IMR-90 (cell line): ENCODE results near the gene ST3GAL3. TPM values are rescaled to one million over a fixed set of nuclear protein-coding genes. Genes with fewer than 3 reads are reported as not detected.

Source experiments
- ATAC-seq: fragments of 200-7000 bp; cut with Tn5 transposase; 2 replicates; pipeline ENCODE4 v1.9.1; 2020; ENCODE audit warnings: low read depth, mild to moderate bottlenecking, moderate library complexity
- BruUV-seq: library from RNA; stranded (reverse); fragments of 400-500 nt; replicated peaks from 2 replicates; lab custom pipeline; 2021; lab: Mats Ljungman, UMichigan
- CTCF ChIA-PET: fragments of 300-600 bp; formaldehyde crosslinking; extraction: SDS; loops from one replicate; lab custom pipeline; 2021; ENCODE audit warnings: antibody characterized with exemption; lab: Yijun Ruan, JAX
- POLR2A ChIA-PET: fragments of 300-600 bp; sonication (Branson Sonifier 250); formaldehyde crosslinking; loops from one replicate; lab custom pipeline; 2022; ENCODE audit warnings: antibody characterized with exemption; ENCODE audit not compliant: unreplicated experiment; lab: Charles Lee
- DNase-seq: peaks from one replicate; pipeline ENCODE4 v3.0.0; 2013
- H2AFZ ChIP-seq: replicated peaks from 2 replicates; pipeline ENCODE3; 2013; ENCODE audit warnings: low read length, mild to moderate bottlenecking; ENCODE audit not compliant: poor library complexity
- H2AK5ac ChIP-seq: 2 replicates; pipeline ENCODE4 v1.6.1; 2013; ENCODE audit warnings: low read depth, low read length, inconsistent platforms
- H2AK9ac ChIP-seq: replicated peaks from 2 replicates; pipeline ENCODE3; 2013; ENCODE audit warnings: mild to moderate bottlenecking, low read depth, low read length, moderate library complexity; ENCODE audit not compliant: poor library complexity
- H2BK120ac ChIP-seq: 2 replicates; pipeline ENCODE4 v1.6.1; 2013; ENCODE audit warnings: low read depth, low read length, inconsistent platforms
- H2BK15ac ChIP-seq: 3 replicates; pipeline ENCODE4 v1.6.1; 2013; ENCODE audit warnings: low read depth, low read length, inconsistent platforms
- H2BK20ac ChIP-seq: 2 replicates; pipeline ENCODE4 v1.6.1; 2013; ENCODE audit warnings: low read depth, mild to moderate bottlenecking, inconsistent platforms, low read length, moderate library complexity
- H2BK5ac ChIP-seq: 2 replicates; pipeline ENCODE4 v1.6.1; 2013; ENCODE audit warnings: mild to moderate bottlenecking, low read depth, low read length, inconsistent platforms; ENCODE audit not compliant: poor library complexity, severe bottlenecking
- H3K14ac ChIP-seq: replicated peaks from 2 replicates; pipeline ENCODE4 v1.6.1; 2013; ENCODE audit warnings: low read depth, low read length, inconsistent platforms
- H3K18ac ChIP-seq: 2 replicates; pipeline ENCODE4 v1.6.1; 2013; ENCODE audit warnings: low read depth, low read length, control low read depth
- H3K23ac ChIP-seq: 2 replicates; pipeline ENCODE4 v1.6.1; 2013; ENCODE audit warnings: low read depth, low read length, inconsistent platforms
- H3K27ac ChIP-seq: 2 replicates; pipeline ENCODE4 v1.5.1; 2013; ENCODE audit warnings: mild to moderate bottlenecking, control low read depth, low read length; ENCODE audit not compliant: insufficient read depth
- H3K27me3 ChIP-seq: 2 replicates; pipeline ENCODE4 v1.6.1; 2013; ENCODE audit warnings: low read length; ENCODE audit not compliant: control insufficient read depth, insufficient read depth
- H3K36me3 ChIP-seq: 2 replicates; pipeline ENCODE4 v1.6.1; 2013; ENCODE audit warnings: low read length, mixed read lengths; ENCODE audit not compliant: control insufficient read depth, insufficient read depth
- H3K4ac ChIP-seq: 2 replicates; pipeline ENCODE4 v1.6.1; 2013; ENCODE audit warnings: low read depth, low read length, inconsistent platforms
- H3K4me1 ChIP-seq: 2 replicates; pipeline ENCODE4 v1.6.1; 2013; ENCODE audit warnings: low read length, mixed read lengths; ENCODE audit not compliant: control insufficient read depth, insufficient read depth
- H3K4me2 ChIP-seq: 2 replicates; pipeline ENCODE4 v1.6.1; 2013; ENCODE audit warnings: low read depth, mild to moderate bottlenecking, control low read depth, low read length, moderate library complexity
- H3K4me3 ChIP-seq: 2 replicates; pipeline ENCODE4 v1.5.1; 2013; ENCODE audit warnings: low read depth, mild to moderate bottlenecking, control low read depth, low read length, moderate library complexity; ENCODE audit not compliant: insufficient read depth
- H3K56ac ChIP-seq: 2 replicates; pipeline ENCODE4 v1.6.1; 2013; ENCODE audit warnings: low read length, inconsistent platforms; ENCODE audit not compliant: insufficient read depth; ENCODE audit errors: extremely low read depth
- H3K79me1 ChIP-seq, 2 experiments: 2 replicates each; pipeline ENCODE4 v1.6.1; 2013; ENCODE audit warnings: low read length in 2 of 2, inconsistent platforms in 1 of 2, low read depth in 1 of 2
- H3K9ac ChIP-seq: 2 replicates; pipeline ENCODE4 v1.6.1; 2013; ENCODE audit warnings: low read depth, low read length, control low read depth
- H3K9me1 ChIP-seq: 2 replicates; pipeline ENCODE4 v1.6.1; 2013; ENCODE audit warnings: low read length, inconsistent platforms; ENCODE audit not compliant: insufficient read depth
- H3K9me3 ChIP-seq: 2 replicates; pipeline ENCODE4 v1.6.1; 2013; ENCODE audit warnings: low read length; ENCODE audit not compliant: control insufficient read depth, insufficient read depth
- H4K20me1 ChIP-seq: 2 replicates; pipeline ENCODE4 v1.6.1; 2013; ENCODE audit warnings: low read length, inconsistent platforms; ENCODE audit not compliant: insufficient read depth
- H4K5ac ChIP-seq: 2 replicates; pipeline ENCODE4 v1.6.1; 2013; ENCODE audit warnings: mild to moderate bottlenecking, low read depth, low read length, control low read depth
- H4K8ac ChIP-seq, 2 experiments: 2 replicates each; pipeline ENCODE4 v1.6.1; 2013; ENCODE audit warnings: low read depth in 2 of 2, low read length in 2 of 2, control low read depth in 1 of 2, inconsistent platforms in 1 of 2
- H4K91ac ChIP-seq: 2 replicates; pipeline ENCODE4 v1.6.1; 2013; ENCODE audit warnings: low read depth, low read length, inconsistent platforms; ENCODE audit not compliant: insufficient read depth
- CEBPB ChIP-seq: IDR thresholded peaks from 2 replicates; pipeline ENCODE4 v1.6.1; 2012; ENCODE audit warnings: low read depth, low read length, improper control_type of control experiment
- CHD1 ChIP-seq: IDR thresholded peaks from 2 replicates; pipeline ENCODE4 v1.6.1; 2012; ENCODE audit warnings: low read depth, low read length, improper control_type of control experiment
- CTCF ChIP-seq: conservative IDR thresholded peaks from 2 replicates; pipeline ENCODE4 v1.5.1; 2012; ENCODE audit warnings: mild to moderate bottlenecking, low read depth, low read length, improper control_type of control experiment
- ELK1 ChIP-seq: fragments of 150-350 bp; IDR thresholded peaks from 2 replicates; pipeline ENCODE4 v1.6.1; 2016; ENCODE audit warnings: low read depth, mild to moderate bottlenecking, low read length, moderate library complexity, borderline replicate concordance
- MAFK ChIP-seq: IDR thresholded peaks from 2 replicates; pipeline ENCODE4 v1.6.1; 2012; ENCODE audit warnings: low read depth, low read length, improper control_type of control experiment
- MXI1 ChIP-seq: IDR thresholded peaks from 2 replicates; pipeline ENCODE4 v1.6.1; 2012; ENCODE audit warnings: low read depth, mild to moderate bottlenecking, low read length, moderate library complexity, borderline replicate concordance
- NFE2L2 ChIP-seq: fragments of 150-350 bp; IDR thresholded peaks from 2 replicates; pipeline ENCODE4 v1.6.1; 2016; ENCODE audit warnings: low read depth, mild to moderate bottlenecking, low read length
- POLR2A ChIP-seq: IDR thresholded peaks from 2 replicates; pipeline ENCODE4 v1.6.1; 2012; ENCODE audit warnings: mild to moderate bottlenecking, low read depth, low read length
- RAD21 ChIP-seq: IDR thresholded peaks from 2 replicates; pipeline ENCODE4 v1.6.1; 2012; ENCODE audit warnings: low read length, improper control_type of control experiment
- RFX5 ChIP-seq: IDR thresholded peaks from 2 replicates; pipeline ENCODE4 v1.8.0; 2012; ENCODE audit warnings: low read depth, mild to moderate bottlenecking, low read length, moderate library complexity
- USF2 ChIP-seq: fragments of 150-350 bp; IDR thresholded peaks from 2 replicates; pipeline ENCODE4 v1.6.1; 2017; ENCODE audit warnings: mild to moderate bottlenecking, antibody characterized with exemption, low read length, low read depth
- WGBS, 2 experiments: methylation state at CpG; one replicate each; pipeline versions ENCODE4 v1.1.5 to v1.1.7; 2013; ENCODE audit warnings: missing lambda C conversion rate in 2 of 2; ENCODE audit not compliant: insufficient read length in 1 of 2; ENCODE audit errors: extremely low coverage in 2 of 2; 5-methylcytosine and 5-hydroxymethylcytosine counted together
- dilution Hi-C: fragments of 300-500 bp; cut with HindIII; formaldehyde crosslinking; loops from one replicate; pipeline ENCODE4 v1.14.3; 2018; ENCODE audit warnings: low sequenced_read_pairs; ENCODE audit not compliant: unreplicated experiment
- in situ Hi-C: fragments of 300-500 bp; cut with MboI; formaldehyde crosslinking; loops from 3 replicates; pipeline ENCODE4 v1.14.3; 2019; ENCODE audit warnings: low sequenced_read_pairs, inconsistent platforms, mixed read lengths
- intact Hi-C: fragments of 100-400 bp; cut with micrococcal nuclease; formaldehyde crosslinking; loops from 2 replicates; pipeline ENCODE4 v1.10.0; 2022
- polyA plus RNA-seq, 3 experiments: library from polyadenylated mRNA; depleted of rRNA; stranded (reverse); fragments of >200 nt; gene quantifications; 2 replicates each; pipeline ENCODE4 v1.2.3, GENCODE V29; 2012; ENCODE audit warnings: low replicate concordance in 1 of 3
- total RNA-seq: library from RNA; depleted of rRNA; stranded (reverse); fragments of >200 nt; gene quantifications from 2 replicates; pipeline ENCODE4 v1.2.3, GENCODE V29; 2012

Gene ST3GAL3
- total and polyA plus RNA-seq, 2 of the 4 experiments (the other 2 are of a cell fraction) = 12.0 to 14.8 TPM

GRCh38 chr1:43977376-43978263 is 270.3 kb downstream of the ST3GAL3 start:
- Histone ChIP-seq H3K9me1 (peaks cover 42% of the 10 kb centered on the region), H3K9me3 (no peaks in the 10 kb centered on the region), H3K4ac (no peak overlapping the region), H2BK15ac (no peak overlapping the region), H4K91ac (no peak overlapping the region), H3K14ac (no peak overlapping the region), H2AK5ac (no peak overlapping the region), H3K4me2 (no peak overlapping the region), H3K79me1 (peaks cover 43 to 70% of the 10 kb centered on the region in 2 experiments; a peak in 3 of 4 replicates), H2AFZ (no peak overlapping the region), H2BK20ac (no peak overlapping the region), H2AK9ac (peak overlapping the region; percentile 21), H3K56ac (no peak overlapping the region), H4K8ac (no peak overlapping the region), H3K36me3 (peaks cover 30% of the 10 kb centered on the region), H2BK5ac (no peak overlapping the region), H3K9ac (no peak overlapping the region), H4K5ac (no peak overlapping the region), H4K20me1 (peaks cover 41% of the 10 kb centered on the region), H3K23ac (no peak overlapping the region), H3K4me1 (peaks cover 23% of the 10 kb centered on the region), H3K27me3 (no peaks in the 10 kb centered on the region), H2BK120ac (no peak overlapping the region), H3K27ac (no peak overlapping the region), H3K4me3 (no peak overlapping the region), H3K18ac (no peak overlapping the region)
- TF ChIP-seq POLR2A = no peak
- no peak for TF ChIP-seq NFE2L2
- TF ChIP-seq CTCF = no peak
- TF ChIP-seq RFX5 = no peak
- TF ChIP-seq MXI1 = no peak
- no peak for TF ChIP-seq CEBPB
- no peak for TF ChIP-seq USF2
- no peak for TF ChIP-seq RAD21
- TF ChIP-seq ELK1 = no peak
- no peak for TF ChIP-seq CHD1
- TF ChIP-seq MAFK = no peak
- ATAC-seq (no peak), DNase-seq (no peak)
- 79% methylated on average over 2 of the region's 9 CpGs; no CpG with 5 or more reads in 1 of the 2 experiments for WGBS, 2 experiments
- CTCF ChIA-PET = no interaction called here
- in situ Hi-C loops (no loop called here), dilution Hi-C loops (no loop called here), intact Hi-C loops (no loop called here)
- no TSS peak for BruUV-seq
- POLR2A ChIA-PET = no interaction called here
